SK-N-SH treated with all-trans-retinoic acid at 6 μM for 48 hours (cell line): Measurements from ENCODE around the gene KIF1A.

ENCODE experiments used
- ATAC-seq: fragments of 200-7000 bp; cut with Tn5 transposase; 3 replicates; pipeline ENCODE4 v1.9.1; 2020; ENCODE audit warnings: mild to moderate bottlenecking, moderate library complexity
- ARNTL ChIP-seq: fragments of 450-650 bp; formaldehyde crosslinking; IDR thresholded peaks from 2 replicates; pipeline ENCODE4 v1.5.0; 2020; ENCODE audit warnings: low read depth, mild to moderate bottlenecking, moderate library complexity, borderline replicate concordance
- BACH2 ChIP-seq: fragments of 250-450 bp; sonication (Bioruptor Pico); IDR thresholded peaks from 2 replicates; pipeline ENCODE4 v1.9.0; 2021; ENCODE audit warnings: mild to moderate bottlenecking, borderline replicate concordance
- CREB5 ChIP-seq: fragments of 250-450 bp; sonication (Bioruptor Pico); IDR thresholded peaks from 2 replicates; pipeline ENCODE4 v1.5.1; 2020; ENCODE audit warnings: low read depth, mild to moderate bottlenecking, moderate library complexity
- CSDC2 ChIP-seq: fragments of 250-450 bp; sonication (Bioruptor Pico); IDR thresholded peaks from 2 replicates; pipeline ENCODE4 v1.5.0; 2020; ENCODE audit warnings: mild to moderate bottlenecking, moderate library complexity
- ESRRG ChIP-seq: fragments of 250-450 bp; sonication (Bioruptor Pico); IDR thresholded peaks from 2 replicates; pipeline ENCODE4 v1.6.1; 2021; ENCODE audit warnings: mild to moderate bottlenecking
- GLIS3 ChIP-seq: fragments of 250-450 bp; sonication (Bioruptor Pico); IDR thresholded peaks from 2 replicates; pipeline ENCODE4 v1.5.0; 2020; ENCODE audit warnings: mild to moderate bottlenecking, moderate library complexity
- ISL1 ChIP-seq: fragments of 250-450 bp; sonication (Bioruptor Pico); IDR thresholded peaks from 2 replicates; pipeline ENCODE4 v2.1.2; 2022; ENCODE audit warnings: mild to moderate bottlenecking, moderate library complexity
- OSR1 ChIP-seq: fragments of 250-450 bp; sonication (Bioruptor Pico); IDR thresholded peaks from 2 replicates; pipeline ENCODE4 v1.8.0; 2022; ENCODE audit warnings: moderate library complexity, mild to moderate bottlenecking, inconsistent platforms
- PATZ1 ChIP-seq: fragments of 250-450 bp; sonication (Bioruptor Pico); IDR thresholded peaks from 2 replicates; pipeline ENCODE4 v1.8.0; 2020; ENCODE audit warnings: mild to moderate bottlenecking, moderate library complexity, borderline replicate concordance
- POU6F1 ChIP-seq: fragments of 250-450 bp; sonication (Bioruptor Pico); IDR thresholded peaks from 2 replicates; pipeline ENCODE4 v1.8.0; 2021; ENCODE audit warnings: low read depth, mild to moderate bottlenecking, moderate library complexity, borderline replicate concordance
- PPARA ChIP-seq: fragments of 250-450 bp; sonication (Bioruptor Pico); IDR thresholded peaks from 2 replicates; pipeline ENCODE4 v1.5.0; 2020; ENCODE audit warnings: mild to moderate bottlenecking, borderline replicate concordance
- RARB ChIP-seq: fragments of 250-450 bp; sonication (Bioruptor Pico); IDR thresholded peaks from 2 replicates; pipeline ENCODE4 v1.8.0; 2021; ENCODE audit warnings: mild to moderate bottlenecking, moderate library complexity
- SNAI2 ChIP-seq: fragments of 250-450 bp; sonication (Bioruptor Pico); IDR thresholded peaks from 2 replicates; pipeline ENCODE4 v1.5.0; 2020; ENCODE audit warnings: mild to moderate bottlenecking, moderate library complexity
- TCF4 ChIP-seq: fragments of 250-450 bp; sonication (Bioruptor Pico); IDR thresholded peaks from 2 replicates; pipeline ENCODE4 v1.8.0; 2021; ENCODE audit warnings: mild to moderate bottlenecking, moderate library complexity, borderline replicate concordance
- TSHZ2 ChIP-seq: fragments of 250-450 bp; sonication (Bioruptor Pico); IDR thresholded peaks from 2 replicates; pipeline ENCODE4 v1.5.0; 2020; ENCODE audit warnings: mild to moderate bottlenecking, moderate library complexity
- ZC3H10 ChIP-seq: fragments of 250-450 bp; sonication (Bioruptor Pico); IDR thresholded peaks from 2 replicates; pipeline ENCODE4 v1.5.1; 2021; ENCODE audit warnings: mild to moderate bottlenecking, moderate library complexity
- ZFP3 ChIP-seq: fragments of 250-450 bp; sonication (Bioruptor Pico); IDR thresholded peaks from 2 replicates; pipeline ENCODE4 v1.5.0; 2020; ENCODE audit warnings: mild to moderate bottlenecking, moderate library complexity
- ZFP30 ChIP-seq: fragments of 450-650 bp; formaldehyde crosslinking; IDR thresholded peaks from 2 replicates; pipeline ENCODE4 v1.5.0; 2022; ENCODE audit warnings: mild to moderate bottlenecking, moderate library complexity
- ZNF565 ChIP-seq: fragments of 450-650 bp; formaldehyde crosslinking; conservative IDR thresholded peaks from 2 replicates; pipeline ENCODE4 v1.5.0; 2020; ENCODE audit warnings: low read depth, mild to moderate bottlenecking, moderate library complexity
- ZNF70 ChIP-seq: fragments of 450-650 bp; formaldehyde crosslinking; IDR thresholded peaks from 2 replicates; pipeline ENCODE4 v1.5.0; 2020; ENCODE audit warnings: mild to moderate bottlenecking, moderate library complexity
- ZNF8 ChIP-seq: fragments of 450-650 bp; formaldehyde crosslinking; IDR thresholded peaks from 2 replicates; pipeline ENCODE4 v1.5.0; 2020; ENCODE audit warnings: mild to moderate bottlenecking, moderate library complexity

Gene KIF1A

DNA sequence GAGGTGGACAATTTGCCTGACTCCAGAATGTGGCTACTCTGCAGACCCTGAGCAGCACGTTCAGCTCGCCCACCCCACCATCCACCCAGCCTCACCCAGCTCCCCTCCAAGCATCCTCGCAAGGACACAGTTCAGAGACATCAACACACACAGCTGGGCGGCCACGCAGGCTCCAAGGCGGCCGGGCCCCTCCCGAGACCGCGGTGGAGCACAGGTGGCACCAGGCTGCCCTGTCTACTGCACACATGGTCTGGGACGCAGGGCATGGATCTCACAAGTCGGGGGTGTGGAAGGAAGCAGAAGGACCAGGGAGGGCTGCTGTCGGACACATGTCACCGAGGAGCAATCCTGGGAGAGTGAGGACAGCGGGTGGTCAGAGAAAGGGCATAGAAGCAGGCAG, 92.1 kb downstream of the KIF1A start:
- ATAC-seq, result no peak

GRCh38 chr2:240727439-240727838, 92.6 kb downstream of the KIF1A start:
- no peak for ATAC-seq
- TF ChIP-seq ARNTL (CRISPR knock-in tag), result no peak
- no peak for TF ChIP-seq ZNF70 (CRISPR knock-in tag)
- TF ChIP-seq PATZ1 (CRISPR knock-in tag), result no peak
- no peak for TF ChIP-seq ZNF8 (CRISPR knock-in tag)
- TF ChIP-seq RARB, result no peak
- no peak for TF ChIP-seq POU6F1

More for the DNA sequence above, 92.1 kb downstream of the KIF1A start:
- no peak for TF ChIP-seq ESRRG (CRISPR knock-in tag)
- no peak for TF ChIP-seq ISL1 (CRISPR knock-in tag)
- no peak for TF ChIP-seq PPARA (CRISPR knock-in tag)
- no peak for TF ChIP-seq GLIS3 (CRISPR knock-in tag)
- TF ChIP-seq, all 23 proteins: peak for 0

GRCh38 chr2:240726876-240727275, 93.1 kb downstream of the KIF1A start:
- ATAC-seq, result no peak
- TF ChIP-seq ZNF8 (CRISPR knock-in tag), result no peak
- TF ChIP-seq, all 23 proteins: peak for 0

- TF ChIP-seq CREB5 (no peak), ZNF565 (CRISPR knock-in tag) (no peak), ZFP3 (CRISPR knock-in tag) (no peak), ARNTL (CRISPR knock-in tag) (no peak), ESRRG (CRISPR knock-in tag) (no peak), ZNF70 (CRISPR knock-in tag) (no peak), SNAI2 (CRISPR knock-in tag) (no peak), ZC3H10 (CRISPR knock-in tag) (no peak), BACH2 (CRISPR knock-in tag) (no peak)
- TF ChIP-seq, all 23 proteins: peak for 0
- no peak for ATAC-seq
Observed at GRCh38 chr2:240725671-240726070, 94.3 kb downstream of the KIF1A start.

GRCh38 chr2:240725266-240725665, 94.8 kb downstream of the KIF1A start:
- no peak for ATAC-seq
- no peak for TF ChIP-seq ZFP30 (CRISPR knock-in tag)
- TF ChIP-seq CSDC2 (CRISPR knock-in tag), result no peak
- TF ChIP-seq CREB5, result no peak
- no peak for TF ChIP-seq ARNTL (CRISPR knock-in tag)
- no peak for TF ChIP-seq PATZ1 (CRISPR knock-in tag)
- no peak for TF ChIP-seq POU6F1
- TF ChIP-seq OSR1 (CRISPR knock-in tag), result no peak
- no peak for TF ChIP-seq RARB
- TF ChIP-seq ZC3H10 (CRISPR knock-in tag), result no peak
- TF ChIP-seq ZNF8 (CRISPR knock-in tag), result no peak
- no peak for TF ChIP-seq TCF4 (CRISPR knock-in tag)
- no peak for TF ChIP-seq BACH2 (CRISPR knock-in tag)
- TF ChIP-seq ZFP3 (CRISPR knock-in tag), result no peak
- no peak for TF ChIP-seq ISL1 (CRISPR knock-in tag)
- TF ChIP-seq GLIS3 (CRISPR knock-in tag), result no peak
- no peak for TF ChIP-seq ZNF70 (CRISPR knock-in tag)
- TF ChIP-seq TSHZ2, result no peak
- TF ChIP-seq SNAI2 (CRISPR knock-in tag), result no peak
